GM20431 (cell line): Measurements from ENCODE around the gene ZNF225.
"Not testable (repeated sequence)": the region's sequence is repeated elsewhere in the genome, so short reads cannot be mapped to it uniquely, and the experiment has no call there.

Source experiments
- in situ Hi-C: fragments of 300-500 bp; cut with MseI, MboI; formaldehyde crosslinking; loops from one replicate; pipeline ENCODE4 v1.15.0; 2020; ENCODE audit warnings: low sequenced_read_pairs; ENCODE audit not compliant: unreplicated experiment

The ZNF225 gene

DNA sequence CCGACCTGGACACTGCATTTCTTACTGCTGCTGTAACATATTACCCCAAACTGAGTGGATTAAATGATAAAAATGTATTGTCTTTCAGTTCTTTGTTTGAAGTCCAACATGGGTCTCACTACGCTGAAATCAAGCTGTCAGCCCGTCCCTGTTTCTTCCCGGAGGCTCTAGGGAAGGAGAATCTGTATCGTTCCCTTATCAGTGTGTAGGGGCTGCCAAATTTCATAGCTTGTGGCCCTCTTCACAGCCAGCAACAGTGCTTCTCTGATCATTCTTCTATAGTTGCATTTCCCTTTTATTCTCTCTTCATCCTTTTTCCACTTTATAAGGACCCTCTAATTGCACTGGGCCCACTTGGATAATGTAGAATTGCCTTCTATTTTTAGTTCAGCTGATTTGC, 38.3 kb downstream of the ZNF225 start:
- in situ Hi-C loops: no loop called here

DNA sequence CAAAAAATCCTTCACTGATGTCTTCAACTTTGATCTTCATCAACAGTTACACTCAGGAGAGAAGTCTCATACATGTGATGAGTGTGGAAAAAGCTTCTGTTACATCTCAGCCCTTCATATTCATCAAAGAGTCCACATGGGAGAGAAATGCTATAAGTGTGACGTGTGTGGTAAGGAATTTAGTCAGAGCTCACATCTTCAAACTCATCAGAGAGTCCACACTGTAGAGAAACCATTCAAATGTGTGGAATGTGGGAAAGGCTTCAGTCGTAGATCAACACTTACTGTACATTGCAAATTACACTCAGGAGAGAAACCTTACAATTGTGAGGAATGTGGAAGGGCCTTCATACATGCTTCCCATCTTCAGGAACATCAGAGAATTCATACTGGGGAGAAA, 43.3 kb downstream of the ZNF225 start:
- in situ Hi-C loops: no loop called here

DNA sequence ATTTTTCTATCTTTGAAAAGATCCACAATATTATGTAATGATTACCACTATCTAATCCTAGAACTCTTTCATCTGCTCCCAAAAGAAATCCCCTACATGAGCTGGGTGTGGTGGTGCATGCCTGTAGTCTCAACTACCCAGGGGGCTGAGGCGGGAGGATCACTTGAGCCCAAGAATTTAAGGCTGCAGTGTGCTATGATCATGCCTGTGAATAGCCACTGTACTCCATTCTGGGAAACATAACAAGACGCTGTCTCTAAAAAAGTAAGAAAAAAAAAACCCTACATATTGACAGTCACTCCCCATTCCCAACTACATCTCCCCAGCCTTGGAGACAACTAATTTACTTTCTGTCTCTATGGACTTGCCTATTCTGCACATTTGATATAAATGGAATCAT, 50.6 kb downstream of the ZNF225 start:
- in situ Hi-C loops: no loop called here

DNA sequence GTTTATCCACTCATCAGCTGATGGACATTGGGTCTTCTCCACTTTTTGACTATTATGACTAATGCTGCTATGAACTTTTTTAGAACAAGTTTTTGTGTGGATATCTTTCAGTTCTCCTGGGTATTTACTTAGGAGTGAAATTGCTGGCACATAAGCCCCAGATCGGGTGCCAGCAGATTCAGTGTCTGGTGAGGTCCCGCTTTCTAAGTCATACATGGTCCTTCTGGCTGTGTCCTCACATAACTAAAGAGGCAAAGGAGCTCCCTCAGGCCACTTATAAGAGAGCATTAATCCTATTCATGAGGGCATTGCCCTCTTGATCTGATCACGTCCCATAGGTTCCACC, 51.1 kb downstream of the ZNF225 start:
- in situ Hi-C loops: no loop called here

DNA sequence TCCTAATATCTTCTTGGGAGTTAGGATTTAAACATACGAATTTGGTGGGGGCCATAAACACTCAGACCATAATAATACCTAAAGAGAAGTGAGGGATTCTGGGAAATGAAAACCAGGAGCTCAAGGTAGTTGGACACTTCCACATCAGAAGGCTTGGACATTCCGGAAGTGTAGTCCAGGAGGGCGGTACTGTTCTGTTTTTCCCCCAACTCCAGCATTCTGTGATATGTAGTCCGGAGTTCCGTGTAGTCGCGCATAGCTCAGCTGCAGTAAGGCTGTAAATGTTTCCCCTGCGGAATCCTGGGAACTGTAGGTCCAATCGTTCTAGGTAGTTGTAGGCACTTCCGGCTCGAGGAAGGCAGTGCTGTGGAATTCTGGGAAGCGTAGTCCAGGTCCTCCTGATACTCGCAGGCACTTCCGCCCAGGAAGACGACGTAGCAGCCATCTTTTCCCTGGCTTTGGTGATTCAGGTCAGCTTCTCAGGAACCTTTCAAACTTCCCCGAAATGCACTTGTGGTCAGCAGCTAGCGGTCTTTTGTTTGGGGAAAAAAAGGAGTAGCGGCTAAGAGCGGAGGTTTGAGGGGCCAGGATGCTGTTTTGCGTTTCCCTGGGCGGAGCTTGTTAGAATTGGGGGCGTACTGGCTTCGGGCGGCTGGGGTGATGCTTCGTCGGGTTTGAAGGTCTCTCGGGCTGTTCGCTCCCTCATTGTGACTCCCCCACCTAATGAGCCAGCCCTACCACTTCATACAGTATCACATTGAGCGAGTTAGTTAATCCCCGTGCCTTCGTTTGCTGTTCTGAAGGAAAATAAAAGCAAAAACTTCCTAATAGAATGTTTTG, 51.7 kb downstream of the ZNF225 start, which contains the start of gene ZNF226:
Gene ZNF226 (plus strand): TSS at position 428 of the 840 bp plus-strand sequence. CDS start 4,981 bp downstream, outside the sequence.
- in situ Hi-C loops: no loop called here

DNA sequence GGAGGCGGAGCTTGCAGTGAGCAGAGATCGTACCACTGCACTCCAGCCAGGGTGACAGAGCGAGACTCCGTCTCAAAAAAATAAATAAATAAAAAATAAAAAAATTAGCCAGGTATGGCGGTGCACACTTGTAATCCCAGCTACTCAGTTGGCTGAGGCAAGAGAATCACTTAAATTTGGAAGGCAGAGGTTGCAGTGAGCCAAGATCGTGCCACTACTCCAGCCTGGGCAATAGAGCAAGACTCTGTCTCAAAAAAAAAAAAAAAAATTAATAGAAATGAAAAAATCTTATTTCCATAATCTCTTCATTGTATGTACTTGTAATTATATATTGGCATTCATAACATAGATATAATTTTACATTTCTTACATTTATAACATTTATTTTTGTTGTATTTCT, 57.5 kb downstream of the ZNF225 start:
- in situ Hi-C loops: not testable (repeated sequence)

DNA sequence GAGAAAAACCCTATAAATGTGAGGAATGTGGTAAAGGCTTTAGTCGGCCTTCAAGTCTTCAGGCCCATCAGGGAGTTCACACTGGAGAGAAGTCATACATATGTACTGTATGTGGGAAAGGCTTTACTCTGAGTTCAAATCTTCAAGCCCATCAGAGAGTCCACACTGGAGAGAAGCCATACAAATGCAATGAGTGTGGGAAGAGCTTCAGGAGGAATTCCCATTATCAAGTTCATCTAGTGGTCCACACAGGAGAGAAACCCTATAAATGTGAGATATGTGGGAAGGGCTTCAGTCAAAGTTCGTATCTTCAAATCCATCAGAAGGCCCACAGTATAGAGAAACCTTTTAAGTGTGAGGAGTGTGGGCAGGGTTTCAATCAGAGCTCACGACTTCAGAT, 63.4 kb downstream of the ZNF225 start:
- in situ Hi-C loops: no loop called here

DNA sequence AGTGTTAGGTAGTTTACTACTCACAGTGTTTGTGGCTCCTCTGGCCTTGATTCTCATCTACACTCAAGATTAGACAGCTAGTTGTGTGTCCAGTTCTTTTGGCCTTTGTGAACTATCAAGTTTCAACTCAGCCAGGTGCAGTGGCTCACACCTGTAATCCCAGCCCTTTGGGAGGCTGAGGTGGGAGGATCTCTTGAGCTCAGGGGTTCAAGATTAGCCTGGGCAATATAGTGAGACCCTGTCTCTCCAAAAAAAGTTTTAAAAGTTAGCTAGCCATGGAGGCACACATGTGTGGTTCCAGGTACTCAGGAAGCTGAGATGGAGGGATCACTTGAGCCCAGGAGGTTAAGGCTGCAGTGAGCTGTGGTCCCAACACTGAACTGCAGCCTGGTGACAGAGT, 67.8 kb downstream of the ZNF225 start:
- in situ Hi-C loops: no loop called here

DNA sequence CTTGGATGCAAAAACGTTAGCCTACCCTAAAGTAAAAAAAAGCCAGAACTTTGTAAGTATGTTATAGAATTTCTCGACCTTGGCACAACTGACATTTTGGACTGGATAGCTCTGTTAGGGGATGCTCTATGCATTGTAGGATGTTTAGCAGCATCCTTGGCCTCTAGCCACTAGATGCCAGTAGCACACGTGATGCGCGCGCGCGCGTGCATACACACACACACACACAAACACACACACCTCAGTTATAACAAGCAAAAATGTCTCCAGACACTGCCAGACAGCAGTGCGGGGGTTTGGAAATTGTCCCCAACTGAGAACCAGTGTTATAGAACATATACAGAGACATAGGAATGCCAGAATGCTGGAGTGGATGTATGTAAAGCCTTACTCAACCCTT, 68.9 kb downstream of the ZNF225 start:
- in situ Hi-C loops: no loop called here
